ENCODE measurements around the gene SEZ6L2.
A peak's percentile ranks its signal among the peaks of the same experiment; 100 is the strongest.

SEZ6L2 gene

DNA sequence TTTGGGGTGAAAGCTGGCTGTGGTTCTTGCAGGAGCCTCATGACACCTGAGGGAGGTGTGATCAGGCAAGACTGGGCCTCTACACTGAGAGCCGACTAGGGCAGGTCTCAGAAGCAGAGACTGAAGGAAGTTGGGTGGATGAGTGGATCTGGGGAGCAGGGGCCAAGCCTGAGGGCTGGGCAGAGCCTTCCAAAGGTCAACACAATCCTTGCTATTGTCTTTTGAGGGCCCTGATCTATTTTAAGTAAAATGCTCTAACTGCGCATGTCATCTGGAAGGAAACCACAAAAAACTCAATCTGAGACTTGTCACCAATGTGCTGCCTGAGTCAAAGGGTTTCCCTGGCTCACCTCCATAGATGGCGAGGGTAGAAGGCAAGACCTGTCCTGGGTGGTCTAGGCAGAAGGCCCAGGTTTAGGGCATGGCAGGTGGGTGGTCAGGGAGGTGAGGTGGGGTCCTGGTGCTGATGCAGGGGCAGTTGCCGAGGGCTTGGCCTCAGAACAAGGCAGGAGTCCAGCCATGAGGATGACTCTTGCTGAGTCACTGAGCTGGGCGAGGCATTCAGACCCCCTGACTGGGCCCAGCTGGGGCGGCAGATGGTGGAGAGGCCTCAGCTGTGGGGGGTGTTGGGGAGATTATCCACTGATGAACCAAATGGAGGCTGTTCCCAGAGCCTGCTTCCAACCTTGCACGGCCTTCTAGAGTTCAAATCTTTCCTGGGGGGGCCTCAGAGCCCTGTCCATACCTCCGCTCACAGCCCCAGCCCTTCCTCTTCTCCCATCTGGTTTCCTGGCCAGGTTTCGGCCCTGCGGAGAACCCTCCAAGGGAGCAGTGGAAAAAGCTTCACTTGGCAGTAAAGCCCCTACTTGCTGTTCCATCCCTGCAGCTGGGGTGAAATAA, 74.0 kb downstream of the SEZ6L2 start:
- peak in 1 of 2 experiments; percentile 51 for DNase-seq (ENCODE audit: low read depth in 2 of 2)

DNA sequence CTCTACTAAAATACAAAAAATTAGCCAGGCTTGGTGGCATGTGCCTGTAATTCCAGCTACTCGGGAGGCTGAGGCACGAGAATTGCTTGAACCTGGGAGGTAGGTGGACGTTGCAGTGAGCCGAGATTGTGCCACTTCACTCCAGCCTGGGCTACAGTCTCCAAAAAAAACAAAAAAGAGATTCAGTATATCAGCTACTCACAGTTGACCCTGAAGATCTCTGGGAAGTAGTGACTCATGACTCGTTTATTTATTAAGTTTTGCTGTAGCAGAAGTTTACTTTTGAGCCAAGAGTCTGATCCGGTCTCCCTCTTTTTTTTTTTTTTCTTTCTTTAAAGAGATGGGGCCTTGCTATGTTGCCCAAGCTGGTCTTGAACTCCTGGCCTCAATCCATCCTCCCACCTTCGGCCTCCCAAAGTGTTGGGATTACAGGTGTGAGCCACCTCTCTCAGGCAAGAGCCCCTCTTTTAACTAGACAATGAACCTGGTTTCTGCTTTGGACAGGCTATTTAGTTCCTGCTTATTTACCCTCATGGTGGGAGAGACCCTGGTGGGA, 74.7 kb downstream of the SEZ6L2 start:
- DNase-seq (ENCODE audit: low read depth in 2 of 2) = no peak

- DNase-seq (ENCODE audit: low read depth in 2 of 2) = no peak
These were observed 77.7 kb downstream of the SEZ6L2 start for GRCh38 chr16:29821643-29822115.

All from fibroblast of skin of left biceps (primary cell).